T-cell (primary cell): ENCODE data around the gene CDS2. TPM values are rescaled to one million over a fixed set of nuclear protein-coding genes. Genes with fewer than 3 reads are reported as not detected.
A peak's percentile ranks its signal among the peaks of the same experiment; 100 is the strongest.

Experiments
- ATAC-seq, 4 experiments: fragments of 200-7000 bp in 3 of 4; fragments of 150-1000 bp in 1 of 4; cut with Tn5 transposase; replicated peaks in 1 of 4; 1 replicate in 3 of 4; 2 replicates in 1 of 4; pipeline ENCODE4 v1.10.0; 2021; ENCODE audit warnings: moderate library complexity in 3 of 4, mild to moderate bottlenecking in 2 of 4, moderate number of reproducible peaks in 1 of 4
- CTCF ChIA-PET, 2 donors: fragments of 300-600 bp; sonication (Branson Sonifier 250); formaldehyde crosslinking; loops; one replicate each; lab custom pipeline; 2022; ENCODE audit warnings: antibody characterized with exemption in 2 of 2; lab: Charles Lee
- POLR2A ChIA-PET, 2 donors: fragments of 300-600 bp; sonication (Branson Sonifier 250); formaldehyde crosslinking; loops; one replicate each; lab custom pipeline; 2022; ENCODE audit warnings: antibody characterized with exemption in 2 of 2; lab: Charles Lee
- DNase-seq, 35 experiments: peaks; one replicate each; pipeline versions ENCODE4 v3.0.0 to v3.0.0-alpha.2; 2013 to 2023
- H3K27ac ChIP-seq: one replicate; pipeline ENCODE4 v1.5.1; 2013; ENCODE audit warnings: low read length
- H3K27me3 ChIP-seq, 2 experiments: replicated peaks in 1 of 2; 1 replicate in 1 of 2; 2 replicates in 1 of 2; pipeline versions ENCODE4 v1.6.1 to v1.7.0; 2013; ENCODE audit warnings: low read length in 1 of 2, mixed read lengths in 1 of 2; ENCODE audit not compliant: control insufficient read depth in 2 of 2, insufficient read depth in 2 of 2; ENCODE audit errors: extremely low read depth in 1 of 2
- H3K36me3 ChIP-seq, 2 donors: 1 replicate in 1 of 2; 2 replicates in 1 of 2; pipeline versions ENCODE4 v1.6.1 to v1.7.0; 2013; ENCODE audit warnings: low read length in 1 of 2; ENCODE audit not compliant: control insufficient read depth in 2 of 2, insufficient read depth in 1 of 2; ENCODE audit errors: extremely low read depth in 1 of 2
- H3K4me1 ChIP-seq, 2 experiments: 1 replicate in 1 of 2; 2 replicates in 1 of 2; pipeline versions ENCODE4 v1.6.1 to v1.7.0; 2013; ENCODE audit warnings: low read length in 2 of 2, mixed read lengths in 1 of 2; ENCODE audit not compliant: insufficient read depth in 2 of 2, control insufficient read depth in 1 of 2; ENCODE audit errors: extremely low read depth in 1 of 2
- H3K4me3 ChIP-seq, 2 donors: 1 replicate in 1 of 2; 2 replicates in 1 of 2; pipeline versions ENCODE4 v1.5.1 to v1.7.0; 2013; ENCODE audit warnings: mild to moderate bottlenecking in 2 of 2, low read length in 1 of 2, moderate library complexity in 1 of 2; ENCODE audit not compliant: control insufficient read depth in 1 of 2; ENCODE audit errors: extremely low read depth in 1 of 2
- H3K9me3 ChIP-seq: 2 replicates; pipeline ENCODE4 v1.7.0; 2013
- H3K27ac Mint-ChIP-seq, 2 donors: one replicate each; pipeline ENCODE4 v1.8.0; 2020 to 2021; ENCODE audit warnings: mild to moderate bottlenecking in 2 of 2, mixed read lengths in 2 of 2
- H3K27me3 Mint-ChIP-seq, 2 donors: one replicate each; pipeline ENCODE4 v1.8.0; 2021 to 2022; ENCODE audit warnings: mixed read lengths in 2 of 2
- H3K36me3 Mint-ChIP-seq: one replicate; pipeline ENCODE4 v1.8.0; 2021; ENCODE audit warnings: mixed read lengths
- H3K4me1 Mint-ChIP-seq, 3 donors: one replicate each; pipeline ENCODE4 v1.8.0; 2020 to 2022; ENCODE audit warnings: mixed read lengths in 3 of 3, mild to moderate bottlenecking in 1 of 3
- H3K4me3 Mint-ChIP-seq, 3 donors: one replicate each; pipeline ENCODE4 v1.8.0; 2020 to 2022; ENCODE audit warnings: mild to moderate bottlenecking in 3 of 3, mixed read lengths in 3 of 3, moderate library complexity in 3 of 3
- H3K9me3 Mint-ChIP-seq, 3 donors: one replicate each; pipeline ENCODE4 v1.8.0; 2020 to 2022; ENCODE audit warnings: mixed read lengths in 3 of 3
- WGBS: methylation state at CpG from one replicate; pipeline ENCODE4 v1.1.5; 2013; ENCODE audit warnings: missing lambda C conversion rate; ENCODE audit not compliant: insufficient coverage; 5-methylcytosine and 5-hydroxymethylcytosine counted together
- total RNA-seq, 35 experiments: library from RNA in 6 of 35; stranded (reverse) in 6 of 35; fragments of 120-200 nt in 1 of 35; gene quantifications; one replicate each; pipeline versions ENCODE4 v1.2.1 to v1.2.4 and lab custom pipeline; 2013 to 2026

The CDS2 gene
- total RNA-seq, 5 donors from 2014 or later (not counting 1 experiment from before 2014, with no cell fraction given): 47.1 to 62.2 (median 48.9) TPM

GRCh38 chr20:5156675-5157448, 30.1 kb downstream of the CDS2 start:
- Histone ChIP-seq H3K4me3 (no peak overlapping the region), H3K36me3 (peaks cover 0 to 4% of the 10 kb centered on the region in 2 donors), H3K9me3 (no peaks in the 10 kb centered on the region), H3K27me3 (no peaks in the 10 kb centered on the region), H3K4me1 (peaks cover 0 to 7% of the 10 kb centered on the region in 2 experiments), H3K27ac (no peak overlapping the region)
- CTCF ChIA-PET: interaction anchor here (0.6 to 0.9 kb wide), 2 partner anchors 111 to 377 kb away, joined by 3 to 7 read pairs; no protein-coding TSS in a partner anchor
- H3K27ac Mint-ChIP-seq: peak overlapping the region in 1 of 2 donors; percentile 62
- POLR2A ChIA-PET: no interaction called here
- WGBS: 59% methylated on average over 4 of the region's 4 CpGs
- H3K27me3 Mint-ChIP-seq: no peaks in the 10 kb centered on the region
- H3K4me1 Mint-ChIP-seq: peaks cover 66 to 83% (median 79%) of the 10 kb centered on the region in 3 donors
- H3K9me3 Mint-ChIP-seq: no peaks in the 10 kb centered on the region
- no peak overlapping the region for H3K4me3 Mint-ChIP-seq
- DNase-seq (no peak), ATAC-seq (no peak)
- peaks cover 20% of the 10 kb centered on the region for H3K36me3 Mint-ChIP-seq

GRCh38 chr20:5159928-5160327, 33.1 kb downstream of the CDS2 start:
- no peak overlapping the region for H3K4me3 Mint-ChIP-seq
- CTCF ChIA-PET: no interaction called here
- H3K4me1 Mint-ChIP-seq: peaks cover 52 to 76% (median 72%) of the 10 kb centered on the region in 3 donors

GRCh38 chr20:5160882-5161281, 34.1 kb downstream of the CDS2 start:
- no peaks in the 10 kb centered on the region for H3K27me3 ChIP-seq
- no peak overlapping the region for H3K4me3 ChIP-seq
- Mint-ChIP-seq H3K36me3 (peaks cover 13% of the 10 kb centered on the region), H3K4me1 (peaks cover 50 to 76% (median 72%) of the 10 kb centered on the region in 3 donors), H3K9me3 (no peaks in the 10 kb centered on the region), H3K27me3 (no peaks in the 10 kb centered on the region), H3K4me3 (no peak overlapping the region), H3K27ac (no peak overlapping the region)
- no peak overlapping the region for H3K27ac ChIP-seq
- DNase-seq (no peak), ATAC-seq (no peak)
- peaks cover 0 to 3% of the 10 kb centered on the region in 2 experiments for H3K4me1 ChIP-seq
- H3K9me3 ChIP-seq: no peaks in the 10 kb centered on the region
- CTCF ChIA-PET: no interaction called here
- POLR2A ChIA-PET: no interaction called here
- no peaks in the 10 kb centered on the region for H3K36me3 ChIP-seq

More at GRCh38 chr20:5159928-5160327, 33.1 kb downstream of the CDS2 start:
- H3K27me3 Mint-ChIP-seq: no peaks in the 10 kb centered on the region
- no peaks in the 10 kb centered on the region for H3K9me3 Mint-ChIP-seq
- Histone ChIP-seq H3K4me3 (no peak overlapping the region), H3K27me3 (no peaks in the 10 kb centered on the region), H3K27ac (no peak overlapping the region), H3K36me3 (no peaks in the 10 kb centered on the region), H3K9me3 (no peaks in the 10 kb centered on the region), H3K4me1 (peaks cover 0 to 2% of the 10 kb centered on the region in 2 experiments)
- H3K27ac Mint-ChIP-seq: no peak overlapping the region
- ATAC-seq (no peak), DNase-seq (no peak)
- peaks cover 17% of the 10 kb centered on the region for H3K36me3 Mint-ChIP-seq
- POLR2A ChIA-PET: no interaction called here
- 90% methylated on average over 2 of the region's 3 CpGs for WGBS

- Mint-ChIP-seq H3K4me3 (no peak overlapping the region), H3K36me3 (peaks cover 8% of the 10 kb centered on the region), H3K27me3 (no peaks in the 10 kb centered on the region), H3K9me3 (no peaks in the 10 kb centered on the region), H3K4me1 (peaks cover 50 to 76% (median 73%) of the 10 kb centered on the region in 3 donors), H3K27ac (no peak overlapping the region)
- ChIA-PET POLR2A (no interaction called here), CTCF (no interaction called here)
- Histone ChIP-seq H3K27ac (no peak overlapping the region), H3K36me3 (no peaks in the 10 kb centered on the region), H3K4me1 (peaks cover 0 to 7% of the 10 kb centered on the region in 2 experiments), H3K4me3 (no peak overlapping the region), H3K9me3 (no peaks in the 10 kb centered on the region), H3K27me3 (no peaks in the 10 kb centered on the region)
- no peak for ATAC-seq
- DNase-seq: no peak
- 94% methylated on average over 3 of the region's 6 CpGs for WGBS
These were observed 34.8 kb downstream of the CDS2 start for GRCh38 chr20:5161536-5162164.

DNA sequence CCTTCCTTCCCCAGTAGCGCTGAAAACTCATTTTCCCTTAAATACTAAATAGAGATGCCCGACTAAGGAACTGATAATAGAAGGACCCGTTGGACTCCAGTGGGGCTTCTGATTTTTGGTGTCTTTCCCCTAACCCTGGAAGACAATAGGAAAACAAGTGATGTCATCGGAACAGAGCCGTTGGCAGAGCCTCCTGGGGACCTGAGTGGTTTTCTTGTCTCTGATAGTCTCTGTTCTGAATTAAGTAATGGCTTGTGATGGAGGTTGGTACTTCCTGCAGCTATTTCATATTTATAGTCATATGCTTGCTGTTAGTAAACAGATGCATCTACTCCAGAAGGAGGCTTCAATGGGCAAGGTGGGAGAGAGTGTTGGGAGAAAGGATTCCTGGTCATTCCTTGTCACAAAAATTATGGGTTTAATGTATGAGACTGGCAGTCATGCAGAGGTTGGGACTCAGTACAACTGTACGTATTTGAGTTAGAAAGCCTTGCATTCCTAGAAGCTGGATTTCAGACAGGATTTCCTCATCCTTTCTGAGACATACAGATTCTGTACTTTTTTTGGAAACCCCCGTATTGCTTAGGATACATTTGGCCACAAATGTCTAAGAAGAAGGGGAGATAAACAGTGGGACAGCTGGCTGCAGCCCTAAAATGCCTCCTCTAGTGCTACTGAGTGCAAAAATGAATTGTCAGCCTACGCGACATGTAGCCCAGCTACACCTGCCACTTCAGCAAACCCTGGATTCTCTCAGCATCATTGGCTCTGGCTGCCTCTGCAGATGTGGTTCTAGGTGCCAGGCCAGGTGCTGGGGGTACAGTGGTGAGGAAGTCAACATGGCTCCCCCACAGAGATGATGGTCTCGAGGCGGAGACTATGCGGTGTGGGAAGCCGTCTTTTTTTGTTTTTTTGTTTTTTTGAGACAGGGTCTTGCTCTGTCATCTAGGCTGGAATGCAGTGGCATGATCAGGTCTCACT, 38.1 kb downstream of the CDS2 start:
- ChIA-PET POLR2A (no interaction called here), CTCF (no interaction called here)
- no peaks in the 10 kb centered on the region for H3K27me3 ChIP-seq
- DNase-seq (no peak), ATAC-seq (no peak)
- Mint-ChIP-seq H3K27ac (peak overlapping the region in 1 of 2 donors; percentile 59), H3K27me3 (no peaks in the 10 kb centered on the region), H3K4me3 (no peak overlapping the region), H3K4me1 (peaks cover 74 to 88% (median 83%) of the 10 kb centered on the region in 3 donors), H3K36me3 (peaks cover 7% of the 10 kb centered on the region), H3K9me3 (no peaks in the 10 kb centered on the region)
- H3K4me1 ChIP-seq: peaks cover 11 to 32% of the 10 kb centered on the region in 2 experiments
- peaks cover 0 to 3% of the 10 kb centered on the region in 2 donors for H3K36me3 ChIP-seq
- WGBS: 89% methylated on average over 7 of the region's 13 CpGs
- no peaks in the 10 kb centered on the region for H3K9me3 ChIP-seq
- H3K4me3 ChIP-seq: no peak overlapping the region
- no peak overlapping the region for H3K27ac ChIP-seq
